H1 (cell line): ENCODE data around the gene FANCE. TPM values are rescaled to one million over a fixed set of nuclear protein-coding genes. Genes with fewer than 3 reads are reported as not detected.

ENCODE experiments used
- CTCF ChIA-PET: fragments of 300-600 bp; sonication (Branson Sonifier 250); formaldehyde crosslinking; loops from one replicate; lab custom pipeline; 2021; ENCODE audit not compliant: partially characterized antibody; lab: Charles Lee
- POLR2A ChIA-PET: fragments of 300-600 bp; sonication (Branson Sonifier 250); formaldehyde crosslinking; loops from one replicate; lab custom pipeline; 2021; ENCODE audit warnings: inconsistent platforms; ENCODE audit not compliant: partially characterized antibody; lab: Charles Lee
- DNase-seq, 2 experiments: peaks; one replicate each; pipeline versions ENCODE4 v3.0.0 to v3.0.0-alpha.2; 2010 to 2022; ENCODE audit warnings: low spot score in 2 of 2, low read depth in 1 of 2, mixed read lengths in 1 of 2
- FAIRE-seq: peaks from 2 replicates; lab custom pipeline; 2011; peaks lifted over from hg19 to GRCh38; lab: Jason Lieb, UNC
- H2AFZ ChIP-seq: 2 replicates; pipeline ENCODE4 v1.8.1; 2012; ENCODE audit warnings: low read length, inconsistent platforms
- H2AK5ac ChIP-seq: 2 replicates; pipeline ENCODE4 v1.6.1; 2013; ENCODE audit warnings: low read depth, low read length
- H2BK120ac ChIP-seq: replicated peaks from 2 replicates; pipeline ENCODE3; 2013; ENCODE audit warnings: low read depth, low read length, inconsistent platforms
- H2BK12ac ChIP-seq: 2 replicates; pipeline ENCODE4 v1.6.1; 2013; ENCODE audit warnings: low read depth, low read length
- H2BK15ac ChIP-seq: 2 replicates; pipeline ENCODE4 v1.6.1; 2013; ENCODE audit warnings: low read length
- H2BK20ac ChIP-seq: 2 replicates; pipeline ENCODE4 v1.6.1; 2013; ENCODE audit warnings: low read length
- H2BK5ac ChIP-seq: 2 replicates; pipeline ENCODE4 v1.6.1; 2013; ENCODE audit warnings: low read depth, low read length
- H3K14ac ChIP-seq: 2 replicates; pipeline ENCODE4 v1.6.1; 2013; ENCODE audit warnings: inconsistent platforms; ENCODE audit not compliant: insufficient read length
- H3K18ac ChIP-seq: 2 replicates; pipeline ENCODE4 v1.6.1; 2013; ENCODE audit warnings: low read length; ENCODE audit errors: extremely low read depth
- H3K23ac ChIP-seq: 2 replicates; pipeline ENCODE4 v1.6.1; 2013; ENCODE audit warnings: inconsistent platforms; ENCODE audit not compliant: insufficient read length
- H3K23me2 ChIP-seq: 2 replicates; pipeline ENCODE4 v1.6.1; 2013; ENCODE audit warnings: low read depth, low read length
- H3K27ac ChIP-seq: 2 replicates; pipeline ENCODE4 v1.6.1; 2011; ENCODE audit warnings: low read depth, low read length, inconsistent platforms
- H3K27me3 ChIP-seq, 4 experiments: replicated peaks in 1 of 4; 1 replicate in 1 of 4; 2 replicates in 3 of 4; pipeline versions ENCODE4 v1.6.1 to v1.8.1; 2011 to 2013; ENCODE audit warnings: low read length in 3 of 4, mild to moderate bottlenecking in 3 of 4, inconsistent platforms in 2 of 4, mixed read lengths in 2 of 4, moderate library complexity in 1 of 4; ENCODE audit not compliant: control insufficient read depth in 3 of 4, insufficient read depth in 3 of 4; ENCODE audit errors: extremely low read depth in 1 of 4
- H3K36me3 ChIP-seq, 4 experiments: 2 replicates each; pipeline versions ENCODE4 v1.6.1 to v1.8.1; 2011 to 2013; ENCODE audit warnings: mild to moderate bottlenecking in 4 of 4, low read length in 3 of 4, moderate library complexity in 2 of 4, control low read depth in 1 of 4, inconsistent platforms in 1 of 4; ENCODE audit not compliant: insufficient read depth in 4 of 4, control insufficient read depth in 2 of 4
- H3K4ac ChIP-seq: replicated peaks from 2 replicates; pipeline ENCODE3; 2013; ENCODE audit warnings: low read length, low read depth, mixed read lengths, inconsistent platforms; ENCODE audit not compliant: insufficient read length
- H3K4me1 ChIP-seq, 4 experiments: replicated peaks in 1 of 4; 1 replicate in 1 of 4; 2 replicates in 3 of 4; pipeline versions ENCODE4 v1.6.1 to v1.8.1; 2011 to 2013; ENCODE audit warnings: low read length in 3 of 4, inconsistent platforms in 2 of 4, mixed read lengths in 1 of 4; ENCODE audit not compliant: insufficient read depth in 4 of 4, control insufficient read depth in 3 of 4
- H3K4me2 ChIP-seq, 2 experiments: 2 replicates each; pipeline versions ENCODE4 v1.6.1 to v1.8.1; 2011 to 2013; ENCODE audit warnings: low read depth in 2 of 2, low read length in 2 of 2, control low read depth in 1 of 2, inconsistent platforms in 1 of 2, mild to moderate bottlenecking in 1 of 2; ENCODE audit not compliant: insufficient read depth in 1 of 2
- H3K4me3 ChIP-seq, 4 experiments: fragments of 200-600, 300-600 bp in 1 of 4; sonication (generic), shearing (Covaris generic), sonication (Bioruptor Twin) in 1 of 4; 2 replicates each; pipeline versions ENCODE4 v1.5.1 to v1.8.1; 2011 to 2016; ENCODE audit warnings: low read length in 4 of 4, low read depth in 3 of 4, control low read depth in 2 of 4, inconsistent platforms in 2 of 4, mild to moderate bottlenecking in 2 of 4, mixed read lengths in 1 of 4, moderate library complexity in 1 of 4; ENCODE audit not compliant: insufficient read depth in 2 of 4; ENCODE audit errors: extremely low read depth in 1 of 4
- H3K56ac ChIP-seq: replicated peaks from 2 replicates; pipeline ENCODE3; 2013; ENCODE audit warnings: low read depth, mild to moderate bottlenecking, mixed read lengths, low read length, inconsistent platforms; ENCODE audit not compliant: insufficient read length
- H3K79me1 ChIP-seq: 2 replicates; pipeline ENCODE4 v1.6.1; 2013; ENCODE audit warnings: low read depth, low read length, control low read depth
- H3K79me2 ChIP-seq, 2 experiments: 2 replicates each; pipeline versions ENCODE4 v1.6.1 to v1.8.1; 2012 to 2013; ENCODE audit warnings: low read length in 2 of 2, mild to moderate bottlenecking in 2 of 2, inconsistent platforms in 1 of 2; ENCODE audit not compliant: insufficient read depth in 2 of 2, control insufficient read depth in 1 of 2
- H3K9ac ChIP-seq, 4 experiments: replicated peaks in 1 of 4; 1 replicate in 1 of 4; 2 replicates in 3 of 4; pipeline versions ENCODE4 v1.6.1 to v1.8.1; 2011 to 2013; ENCODE audit warnings: low read depth in 3 of 4, low read length in 3 of 4, control low read depth in 2 of 4, mild to moderate bottlenecking in 2 of 4, moderate library complexity in 2 of 4, inconsistent platforms in 1 of 4; ENCODE audit errors: extremely low read depth in 1 of 4
- H3K9me3 ChIP-seq, 2 experiments: 2 replicates each; pipeline versions ENCODE4 v1.6.1 to v1.8.1; 2012 to 2013; ENCODE audit warnings: mild to moderate bottlenecking in 2 of 2, moderate library complexity in 2 of 2, control low read depth in 1 of 2, inconsistent platforms in 1 of 2, low read depth in 1 of 2, low read length in 1 of 2, mixed read lengths in 1 of 2; ENCODE audit not compliant: insufficient read depth in 2 of 2
- H4K20me1 ChIP-seq, 2 experiments: replicated peaks in 1 of 2; 2 replicates each; pipeline versions ENCODE3 to v1.8.1; 2011 to 2013; ENCODE audit warnings: inconsistent platforms in 2 of 2, low read length in 2 of 2, mild to moderate bottlenecking in 1 of 2; ENCODE audit not compliant: insufficient read depth in 2 of 2, control insufficient read depth in 1 of 2
- H4K5ac ChIP-seq: 2 replicates; pipeline ENCODE4 v1.6.1; 2013; ENCODE audit warnings: low read length, low read depth, mixed read lengths, inconsistent platforms; ENCODE audit not compliant: insufficient read length
- H4K8ac ChIP-seq: 2 replicates; pipeline ENCODE4 v1.8.0; 2013; ENCODE audit warnings: mild to moderate bottlenecking, moderate library complexity, low read length, inconsistent platforms; ENCODE audit not compliant: insufficient read depth; ENCODE audit errors: extremely low read depth
- H4K91ac ChIP-seq: replicated peaks from 2 replicates; pipeline ENCODE3; 2013; ENCODE audit warnings: low read length, mixed read lengths, inconsistent platforms; ENCODE audit not compliant: insufficient read length
- CBX8 ChIP-seq: fragments of 300-800, 300-1000 bp; sonication (generic); IDR thresholded peaks from 2 replicates; pipeline ENCODE4 v1.7.1; 2016; ENCODE audit warnings: low read depth, low read length, borderline replicate concordance
- KDM1A ChIP-seq: fragments of 200-600, 300-600 bp; sonication (generic); IDR thresholded peaks from 2 replicates; pipeline ENCODE4 v1.7.1; 2016; ENCODE audit warnings: mild to moderate bottlenecking, low read length, borderline replicate concordance
- POLR2A ChIP-seq, 2 experiments: IDR thresholded peaks; 1 replicate in 1 of 2; 2 replicates in 1 of 2; pipeline ENCODE4 v1.6.1; 2011; ENCODE audit warnings: low read depth in 2 of 2, low read length in 2 of 2, mild to moderate bottlenecking in 2 of 2; ENCODE audit errors: control extremely low read depth in 1 of 2
- POLR2AphosphoS5 ChIP-seq: IDR thresholded peaks from 2 replicates; pipeline ENCODE4 v1.6.1; 2011; ENCODE audit warnings: low read depth, low read length
- SAP30 ChIP-seq: fragments of 300-600 bp; sonication (generic); IDR thresholded peaks from 2 replicates; pipeline ENCODE4 v1.7.1; 2012; ENCODE audit warnings: low read length, moderate library complexity, mild to moderate bottlenecking, inconsistent platforms; ENCODE audit not compliant: insufficient read depth, insufficient replicate concordance
- SIN3A ChIP-seq, 2 experiments: IDR thresholded peaks in 1 of 2; conservative IDR thresholded peaks in 1 of 2; 2 replicates each; pipeline ENCODE4 v1.6.1; 2011 to 2012; ENCODE audit warnings: low read length in 2 of 2, improper control_type of control experiment in 1 of 2, low read depth in 1 of 2, mild to moderate bottlenecking in 1 of 2
- WGBS, 2 experiments: shearing (Covaris generic) in 1 of 2; methylation state at CpG; one replicate each; pipeline versions ENCODE4 v1.1.6 to v1.1.7; 2013 to 2015; ENCODE audit warnings: low lambda C conversion rate in 2 of 2, mixed read lengths in 2 of 2, inconsistent platforms in 1 of 2, low coverage in 1 of 2, missing lambda C conversion rate in 1 of 2; ENCODE audit not compliant: insufficient replicate concordance in 2 of 2, insufficient coverage in 1 of 2, insufficient read length in 1 of 2; ENCODE audit errors: extremely low coverage in 1 of 2, missing lambda C conversion rate in 1 of 2; 5-methylcytosine and 5-hydroxymethylcytosine counted together
- polyA plus RNA-seq, 7 experiments: library from polyadenylated mRNA; depleted of rRNA in 3 of 7; stranded (reverse) in 5 of 7; unstranded in 2 of 7; fragments of >200 nt in 5 of 7; fragments of 200-250 nt in 2 of 7; gene quantifications; 1 replicate in 5 of 7; 2 replicates in 1 of 7; 4 replicates in 1 of 7; pipeline versions ENCODE4 v1.2.1 to v1.2.3, GENCODE V29; 2011 to 2013; ENCODE audit warnings: missing spikeins in 2 of 7, mixed read lengths in 2 of 7
- total RNA-seq: library from RNA; stranded (reverse); fragmentation: NEBNext Ultra II Directional; extraction: Animal tissue kit (Norgen Biotek cat#: 25700); gene quantifications from 2 replicates; pipeline ENCODE4 v1.2.1, GENCODE V29; 2021

FANCE gene
- total and polyA plus RNA-seq, 2 of the 8 experiments (the other 6 are each of a cell fraction or from before 2014, with no cell fraction given), result 16.1 to 17.0 TPM

GRCh38 chr6:35474942-35475570 lies 22.9 kb downstream of the FANCE start:
- no peak overlapping the region for H3K27ac ChIP-seq
- peaks cover 17 to 51% (median 22%) of the 10 kb centered on the region in 4 experiments for H3K36me3 ChIP-seq
- no peaks in the 10 kb centered on the region for H3K9me3 ChIP-seq
- H3K14ac ChIP-seq, result no peak overlapping the region
- ChIA-PET CTCF (interaction anchor here (1.2 kb wide), 1 partner anchor 15 kb away, joined by 4 read pairs; no protein-coding TSS in a partner anchor), POLR2A (interaction anchor here (0.6 to 37.6 kb wide), 8 partner anchors 3 to 275 kb away, joined by 3 to 1319 read pairs (median 4); partner anchors contain the start of genes FANCE, RPL10A and TEAD3)
- no peak overlapping the region for H3K18ac ChIP-seq
- H2BK20ac ChIP-seq, result no peak overlapping the region
- FAIRE-seq (no peak), DNase-seq (peak in 1 of 2 experiments; percentile 56)
- no peak overlapping the region for H3K9ac ChIP-seq
- H3K79me1 ChIP-seq, result no peaks in the 10 kb centered on the region
- H3K27me3 ChIP-seq, result no peaks in the 10 kb centered on the region
- H3K23me2 ChIP-seq, result peaks cover 2% of the 10 kb centered on the region; the same call in 1 of the 2 replicates
- H3K79me2 ChIP-seq, result peaks cover 2 to 12% of the 10 kb centered on the region in 2 experiments; a peak in 3 of 4 replicates
- H2BK15ac ChIP-seq, result no peak overlapping the region
- no peak overlapping the region for H4K5ac ChIP-seq
- WGBS, 2 experiments, result 91% methylated on average over 17 of the region's 20 CpGs; no CpG with 5 or more reads in 1 of the 2 experiments
- no peak overlapping the region for H2BK12ac ChIP-seq
- no peak overlapping the region for H3K4me3 ChIP-seq
- peaks cover 0 to 4% (median 4%) of the 10 kb centered on the region in 4 experiments; a peak in 6 of 7 replicates for H3K4me1 ChIP-seq
- no peak overlapping the region; the same call in 1 of the 2 replicates for H2BK5ac ChIP-seq
- H2AK5ac ChIP-seq, result no peak overlapping the region
- H4K8ac ChIP-seq, result peak overlapping the region; percentile 66; the same call in 1 of the 2 replicates
- no peak overlapping the region for H2AFZ ChIP-seq
- no peak overlapping the region for H3K56ac ChIP-seq
- H3K23ac ChIP-seq, result no peak overlapping the region
- no peak overlapping the region for H3K4ac ChIP-seq
- H3K4me2 ChIP-seq, result no peak overlapping the region
- H4K91ac ChIP-seq, result no peak overlapping the region
- peaks cover 21 to 28% of the 10 kb centered on the region in 2 experiments for H4K20me1 ChIP-seq
- H2BK120ac ChIP-seq, result no peak overlapping the region
- TF ChIP-seq CBX8 (no peak), POLR2A (IDR thresholded peaks at IDR 0.05; ENCODE audit: control extremely low read depth in 1 of 2, low read depth in 2 of 2, low read length in 2 of 2) (peak in 1 of 2 experiments; percentile 26; a peak in 1 of 3 replicates), KDM1A (no peak), SAP30 (no peak), POLR2AphosphoS5 (no peak), SIN3A (conservative IDR thresholded peaks at IDR 0.05 in 1 of 2, IDR thresholded peaks at IDR 0.05 in 1 of 2; ENCODE audit: low read depth in 1 of 2, low read length in 2 of 2) (no peak)
- TF ChIP-seq, all 59 proteins: peak for 1
